GM23338 (cell line): ENCODE data around the gene NTMT2. TPM values are rescaled to one million over a fixed set of nuclear protein-coding genes. Genes with fewer than 3 reads are reported as not detected.

Experiments
- CTCF ChIP-seq, 2 experiments: fragments of 200-600 bp in 1 of 2; sonication (generic) in 1 of 2; conservative IDR thresholded peaks; 2 replicates each; pipeline versions ENCODE4 v1.5.1 to v1.6.1; 2016 to 2017; ENCODE audit warnings: antibody characterized with exemption in 2 of 2, low read depth in 2 of 2, mild to moderate bottlenecking in 2 of 2, moderate library complexity in 1 of 2
- ETS1 ChIP-seq: IDR thresholded peaks from 2 replicates; pipeline ENCODE4 v1.6.1; 2016; ENCODE audit warnings: antibody characterized with exemption
- REST ChIP-seq: IDR thresholded peaks from one replicate; pipeline ENCODE4 v1.6.1; 2018; ENCODE audit warnings: antibody characterized with exemption; ENCODE audit not compliant: unreplicated experiment
- ZNF331 ChIP-seq: fragments of 250-450 bp; sonication (Bioruptor Pico); IDR thresholded peaks from 2 replicates; pipeline ENCODE4 v1.5.0; 2020; ENCODE audit warnings: low read depth, mild to moderate bottlenecking, moderate library complexity
- ZNF462 ChIP-seq: fragments of 250-450 bp; sonication (Bioruptor Pico); IDR thresholded peaks from 2 replicates; pipeline ENCODE4 v1.5.0; 2020; ENCODE audit warnings: mild to moderate bottlenecking, moderate library complexity
- polyA plus RNA-seq: library from polyadenylated mRNA; unstranded; fragments of >200 nt; fragmentation: Nextera tagmentation; extraction: Ambion mirVana; gene quantifications from 2 replicates; pipeline ENCODE4 v1.2.1, GENCODE V29; 2016
- total RNA-seq: library from RNA; depleted of rRNA; stranded (reverse); fragments of >200 nt; shearing (Covaris generic); gene quantifications from 2 replicates; pipeline ENCODE4 v1.2.3, GENCODE V29; 2014

The NTMT2 gene
- total and polyA plus RNA-seq, 2 experiments from 2014 or later, result 0.48 TPM; not detected in 1

- TF ChIP-seq ZNF462 (CRISPR knock-in tag), result no peak
- no peak for TF ChIP-seq ZNF331
- no peak for TF ChIP-seq CTCF (conservative IDR thresholded peaks at IDR 0.05; ENCODE audit: low read depth in 2 of 2)
- no peak for TF ChIP-seq ETS1
- no peak for TF ChIP-seq REST
Observed at GRCh38 chr1:170200161-170200560, 54.4 kb downstream of the NTMT2 start (continued).
